CD4-positive, alpha-beta memory T cell (primary cell): Measurements from ENCODE around the gene PNN. TPM values are rescaled to one million over a fixed set of nuclear protein-coding genes. Genes with fewer than 3 reads are reported as not detected.
"Not testable (repeated sequence)": the region's sequence is repeated elsewhere in the genome, so short reads cannot be mapped to it uniquely, and the experiment has no call there.

Experiments used
- CTCF ChIA-PET: fragments of 350-600 bp; sonication (Branson Sonifier 250); formaldehyde crosslinking; loops from one replicate; lab custom pipeline; 2021; ENCODE audit warnings: inconsistent platforms; ENCODE audit not compliant: partially characterized antibody; lab: Charles Lee
- POLR2A ChIA-PET: fragments of 350-600 bp; sonication (Branson Sonifier 250); formaldehyde crosslinking; loops from one replicate; lab custom pipeline; 2021; ENCODE audit not compliant: partially characterized antibody; lab: Charles Lee
- DNase-seq, 5 donors: peaks; one replicate each; pipeline versions ENCODE4 v3.0.0 to v3.0.0-alpha.2; 2020 to 2022; ENCODE audit warnings: mixed read lengths in 1 of 5
- H3K27ac ChIP-seq: one replicate; pipeline ENCODE4 v1.7.0; 2013; ENCODE audit warnings: low read depth, low read length
- H3K27me3 ChIP-seq: 2 replicates; pipeline ENCODE4 v1.7.0; 2013; ENCODE audit warnings: mild to moderate bottlenecking, low read length, moderate library complexity; ENCODE audit not compliant: insufficient read depth
- H3K36me3 ChIP-seq: 2 replicates; pipeline ENCODE4 v1.7.0; 2013; ENCODE audit warnings: mild to moderate bottlenecking, low read length, moderate library complexity; ENCODE audit not compliant: insufficient read depth
- H3K4me1 ChIP-seq: 2 replicates; pipeline ENCODE4 v1.7.0; 2013; ENCODE audit warnings: mild to moderate bottlenecking, low read length, moderate library complexity; ENCODE audit not compliant: insufficient read depth
- H3K4me3 ChIP-seq, 2 donors: one replicate each; pipeline ENCODE4 v1.7.0; 2013; ENCODE audit warnings: low read length in 2 of 2, mild to moderate bottlenecking in 1 of 2
- H3K9me3 ChIP-seq, 2 donors: one replicate each; pipeline ENCODE4 v1.7.0; 2013; ENCODE audit warnings: low read length in 2 of 2, control low read depth in 1 of 2; ENCODE audit not compliant: control insufficient read depth in 1 of 2
- H3K27ac Mint-ChIP-seq, 7 donors: one replicate each; pipeline ENCODE4 v1.8.0; 2020 to 2021; ENCODE audit warnings: mixed read lengths in 7 of 7, mild to moderate bottlenecking in 6 of 7, inconsistent platforms in 3 of 7, moderate library complexity in 3 of 7
- H3K27me3 Mint-ChIP-seq, 2 donors: one replicate each; pipeline ENCODE4 v1.8.0; 2020 to 2021; ENCODE audit warnings: mixed read lengths in 2 of 2
- H3K36me3 Mint-ChIP-seq, 2 donors: one replicate each; pipeline ENCODE4 v1.8.0; 2020 to 2021; ENCODE audit warnings: mixed read lengths in 2 of 2, inconsistent platforms in 1 of 2, mild to moderate bottlenecking in 1 of 2
- H3K4me1 Mint-ChIP-seq, 4 donors: one replicate each; pipeline ENCODE4 v1.8.0; 2020 to 2021; ENCODE audit warnings: mixed read lengths in 4 of 4, mild to moderate bottlenecking in 1 of 4
- H3K4me3 Mint-ChIP-seq, 8 donors: one replicate each; pipeline ENCODE4 v1.8.0; 2020 to 2021; ENCODE audit warnings: mixed read lengths in 8 of 8, mild to moderate bottlenecking in 7 of 8, moderate library complexity in 6 of 8, inconsistent platforms in 3 of 8
- H3K9me3 Mint-ChIP-seq, 8 donors: one replicate each; pipeline ENCODE4 v1.8.0; 2020 to 2021; ENCODE audit warnings: mixed read lengths in 8 of 8, mild to moderate bottlenecking in 5 of 8, inconsistent platforms in 3 of 8, moderate library complexity in 1 of 8
- intact Hi-C: fragments of 100-400 bp; cut with micrococcal nuclease; formaldehyde crosslinking; loops from one replicate; pipeline ENCODE4 v1.15.1; 2023
- polyA plus RNA-seq, 2 donors: library from polyadenylated mRNA; unstranded; fragments of 300-500 nt; fragmentation: Illumina TruSeq; gene quantifications; one replicate each; pipeline ENCODE4 v1.2.3, GENCODE V29; 2021
- total RNA-seq, 2 experiments: library from RNA; stranded (reverse); gene quantifications; one replicate each; pipeline ENCODE4 v1.2.3, GENCODE V29; 2021

Gene PNN
- total and polyA plus RNA-seq, 4 experiments from 2014 or later, result 10.3 to 93.8 (median 60.9) TPM

- no peak overlapping the region for H3K27ac ChIP-seq
- no peaks in the 10 kb centered on the region for H3K27me3 Mint-ChIP-seq
- peaks cover 33% of the 10 kb centered on the region for H3K4me1 ChIP-seq
- CTCF ChIA-PET, result interaction anchor here (1.1 to 1.5 kb wide), 2 partner anchors 9 to 10 kb away, joined by 3 read pairs; partner anchors contain the start of gene TRAPPC6B
- intact Hi-C loops, result no loop called here
- H3K4me3 Mint-ChIP-seq, result no peak overlapping the region
- H3K27me3 ChIP-seq, result no peaks in the 10 kb centered on the region
- POLR2A ChIA-PET, result interaction anchor here (3.6 kb wide), 1 partner anchor 10 kb away, joined by 14 read pairs; the partner anchor contains the start of gene TRAPPC6B
- H3K4me3 ChIP-seq, result no peak overlapping the region
- H3K4me1 Mint-ChIP-seq, result peaks cover 12 to 31% (median 23%) of the 10 kb centered on the region in 4 donors
- no peak overlapping the region for H3K27ac Mint-ChIP-seq
- no peaks in the 10 kb centered on the region for H3K9me3 ChIP-seq
- H3K36me3 Mint-ChIP-seq, result peaks cover 33% of the 10 kb centered on the region in 2 donors
- no peak for DNase-seq
- peaks cover 51% of the 10 kb centered on the region for H3K36me3 ChIP-seq
- H3K9me3 Mint-ChIP-seq, result no peaks in the 10 kb centered on the region
Observed at GRCh38 chr14:39180553-39180952, 5.5 kb downstream of the PNN start.

- peaks cover 27 to 33% of the 10 kb centered on the region in 2 donors for H3K36me3 Mint-ChIP-seq
- peaks cover 28% of the 10 kb centered on the region for H3K4me1 ChIP-seq
- H3K27me3 Mint-ChIP-seq, result no peaks in the 10 kb centered on the region
- peaks cover 6 to 26% (median 19%) of the 10 kb centered on the region in 4 donors for H3K4me1 Mint-ChIP-seq
- no peak overlapping the region for H3K4me3 Mint-ChIP-seq
- no peak for DNase-seq
- CTCF ChIA-PET, result interaction anchor here (1.5 kb wide), 1 partner anchor 11 kb away, joined by 3 read pairs; the partner anchor contains the start of gene TRAPPC6B
- POLR2A ChIA-PET, result interaction anchor here (3.6 kb wide), 1 partner anchor 11 kb away, joined by 14 read pairs; the partner anchor contains the start of gene TRAPPC6B
- intact Hi-C loops, result no loop called here
- H3K27me3 ChIP-seq, result no peaks in the 10 kb centered on the region
- H3K27ac Mint-ChIP-seq, result no peak overlapping the region
- no peaks in the 10 kb centered on the region for H3K9me3 ChIP-seq
- H3K36me3 ChIP-seq, result peaks cover 51% of the 10 kb centered on the region
- no peak overlapping the region for H3K27ac ChIP-seq
- H3K9me3 Mint-ChIP-seq, result no peaks in the 10 kb centered on the region
- H3K4me3 ChIP-seq, result no peak overlapping the region
Observed at GRCh38 chr14:39181026-39181692, 6.1 kb downstream of the PNN start.

GRCh38 chr14:39181693-39182047, 6.6 kb downstream of the PNN start:
- CTCF ChIA-PET, result no interaction called here
- Mint-ChIP-seq H3K4me1 (peaks cover 8 to 21% (median 17%) of the 10 kb centered on the region in 4 donors), H3K9me3 (no peaks in the 10 kb centered on the region), H3K27me3 (no peaks in the 10 kb centered on the region), H3K36me3 (peaks cover 25 to 32% of the 10 kb centered on the region in 2 donors), H3K27ac (no peak overlapping the region), H3K4me3 (no peak overlapping the region)
- H3K4me3 ChIP-seq, result no peak overlapping the region
- peaks cover 49% of the 10 kb centered on the region for H3K36me3 ChIP-seq
- intact Hi-C loops, result no loop called here
- no peaks in the 10 kb centered on the region for H3K9me3 ChIP-seq
- DNase-seq, result no peak
- H3K27ac ChIP-seq, result no peak overlapping the region
- H3K27me3 ChIP-seq, result no peaks in the 10 kb centered on the region
- POLR2A ChIA-PET, result interaction anchor here (3.6 kb wide), 1 partner anchor 11 kb away, joined by 14 read pairs; the partner anchor contains the start of gene TRAPPC6B
- peaks cover 23% of the 10 kb centered on the region for H3K4me1 ChIP-seq

GRCh38 chr14:39182770-39183684, 8.0 kb downstream of the PNN start:
- H3K27me3 ChIP-seq, result no peaks in the 10 kb centered on the region
- no peak overlapping the region for H3K27ac ChIP-seq
- peaks cover 36% of the 10 kb centered on the region for H3K36me3 ChIP-seq
- intact Hi-C loops, result no loop called here
- no peaks in the 10 kb centered on the region for H3K9me3 ChIP-seq
- H3K4me1 ChIP-seq, result peaks cover 11% of the 10 kb centered on the region
- DNase-seq, result no peak
- H3K27me3 Mint-ChIP-seq, result no peaks in the 10 kb centered on the region
- peak overlapping the region in 3 of 7 donors; percentile 0 to 24 (median 16) for H3K27ac Mint-ChIP-seq
- H3K9me3 Mint-ChIP-seq, result no peaks in the 10 kb centered on the region
- H3K36me3 Mint-ChIP-seq, result peaks cover 15 to 22% of the 10 kb centered on the region in 2 donors
- POLR2A ChIA-PET, result interaction anchor here (0.6 to 0.7 kb wide), 2 partner anchors 9 to 297 kb away, joined by 3 to 4 read pairs; no protein-coding TSS in a partner anchor
- no peak overlapping the region for H3K4me3 Mint-ChIP-seq
- H3K4me1 Mint-ChIP-seq, result peaks cover 7 to 12% (median 10%) of the 10 kb centered on the region in 4 donors
- CTCF ChIA-PET, result no interaction called here
- H3K4me3 ChIP-seq, result no peak overlapping the region

- CTCF ChIA-PET, H3K9me3 ChIP-seq, H3K27me3 ChIP-seq, H3K4me3 ChIP-seq, H3K27me3 Mint-ChIP-seq, H3K4me3 Mint-ChIP-seq, H3K27ac ChIP-seq, intact Hi-C loops, DNase-seq, H3K9me3 Mint-ChIP-seq: not testable (repeated sequence)
- peak overlapping the region in 1 of 7 donors; percentile 0 for H3K27ac Mint-ChIP-seq
- H3K36me3 Mint-ChIP-seq, result peaks cover 11 to 21% of the 10 kb centered on the region in 2 donors
- peaks cover 30% of the 10 kb centered on the region for H3K36me3 ChIP-seq
- peaks cover 8 to 11% (median 11%) of the 10 kb centered on the region in 4 donors for H3K4me1 Mint-ChIP-seq
- POLR2A ChIA-PET, result interaction anchor here (0.6 kb wide), 2 partner anchors 143 to 297 kb away, joined by 3 to 4 read pairs; no protein-coding TSS in a partner anchor
- H3K4me1 ChIP-seq, result peaks cover 11% of the 10 kb centered on the region
Observed at GRCh38 chr14:39183685-39184003, 8.6 kb downstream of the PNN start.

- intact Hi-C loops, result no loop called here
- Histone ChIP-seq H3K27me3 (no peaks in the 10 kb centered on the region), H3K27ac (no peak overlapping the region), H3K4me1 (peaks cover 11% of the 10 kb centered on the region), H3K4me3 (no peak overlapping the region), H3K36me3 (peaks cover 21% of the 10 kb centered on the region), H3K9me3 (no peaks in the 10 kb centered on the region)
- Mint-ChIP-seq H3K9me3 (no peaks in the 10 kb centered on the region), H3K4me1 (peaks cover 0 to 9% (median 5%) of the 10 kb centered on the region in 4 donors), H3K27me3 (no peaks in the 10 kb centered on the region), H3K27ac (peak overlapping the region in 5 of 7 donors; percentile 19 to 71 (median 43)), H3K36me3 (peaks cover 11 to 13% of the 10 kb centered on the region in 2 donors), H3K4me3 (no peak overlapping the region)
- ChIA-PET POLR2A (interaction anchor here (0.7 to 2.2 kb wide), 4 partner anchors 10 to 113 kb away, joined by 3 to 12 read pairs (median 6); partner anchors contain the start of genes PNN and TRAPPC6B), CTCF (interaction anchor here (1.1 kb wide), 1 partner anchor 15 kb away, joined by 4 read pairs; the partner anchor contains the start of gene TRAPPC6B)
- no peak for DNase-seq
Observed at GRCh38 chr14:39184628-39185255, 9.7 kb downstream of the PNN start.
